ENCODE results near the gene PMFBP1. TPM values are rescaled to one million over a fixed set of nuclear protein-coding genes. Genes with fewer than 3 reads are reported as not detected.

Gene PMFBP1
- total and polyA plus RNA-seq, 2 experiments from 2014 or later: 2.6 to 3.3 TPM

- Histone ChIP-seq H4K20me1 (replicated peaks; ENCODE audit: insufficient read depth) (no peaks in the 10 kb centered on the region), H3K9me2 (ENCODE audit: insufficient read depth) (no peaks in the 10 kb centered on the region), H3K79me2 (replicated peaks; ENCODE audit: insufficient read depth) (no peaks in the 10 kb centered on the region), H3F3A (replicated peaks; ENCODE audit: low read depth) (no peaks in the 10 kb centered on the region), H3K4me2 (no peak overlapping the region), H3K27me3 (ENCODE audit: insufficient read depth) (no peaks in the 10 kb centered on the region), H2AFZ (no peak overlapping the region), H3K36me3 (ENCODE audit: insufficient read depth) (no peaks in the 10 kb centered on the region), H3K4me1 (ENCODE audit: insufficient read depth) (no peaks in the 10 kb centered on the region), H3K4me3 (no peak overlapping the region), H3K27ac (ENCODE audit: low read depth) (no peak overlapping the region)
- Mint-ChIP-seq H3K27ac (no peak overlapping the region), H3K4me1 (peaks cover 5% of the 10 kb centered on the region; the same call in 2 of the 3 replicates), H3K36me3 (ENCODE audit: low read depth) (no peaks in the 10 kb centered on the region), H3K9me3 (no peaks in the 10 kb centered on the region), H3K4me3 (no peak overlapping the region), H3K27me3 (ENCODE audit: insufficient read depth, low read depth, poor library complexity) (peaks cover 4% of the 10 kb centered on the region)
- DNase-seq (ENCODE audit: low spot score) (no peak), ATAC-seq (no peak)
- TF ChIP-seq ZNF114 (CRISPR knock-in tag; IDR thresholded peaks at IDR 0.05) (no peak), CTCF (conservative IDR thresholded peaks at IDR 0.05; ENCODE audit: low read depth in 2 of 2) (no peak), NANOG (IDR thresholded peaks at IDR 0.05; ENCODE audit: borderline replicate concordance) (no peak), REST (IDR thresholded peaks at IDR 0.05; ENCODE audit: unreplicated experiment) (no peak), CREB1 (CRISPR knock-in tag; IDR thresholded peaks at IDR 0.05; ENCODE audit: low read depth) (no peak), ETS1 (IDR thresholded peaks at IDR 0.05) (no peak), ZNF462 (CRISPR knock-in tag; IDR thresholded peaks at IDR 0.05) (no peak), STAT1 (IDR thresholded peaks at IDR 0.05; ENCODE audit: unreplicated experiment) (no peak), EZH2 (IDR thresholded peaks at IDR 0.05; ENCODE audit: low read depth, unreplicated experiment) (no peak), ZNF331 (CRISPR knock-in tag; IDR thresholded peaks at IDR 0.05; ENCODE audit: low read depth) (no peak), EZH2phosphoT487 (IDR thresholded peaks at IDR 0.05; ENCODE audit: unreplicated experiment) (no peak), JUNB (IDR thresholded peaks at IDR 0.05; ENCODE audit: unreplicated experiment) (no peak), POLR2AphosphoS5 (IDR thresholded peaks at IDR 0.05; ENCODE audit: low read depth) (no peak)
Observed at GRCh38 chr16:72139908-72140307, 32.0 kb downstream of the PMFBP1 start.
